Progenitor cell of endocrine pancreas (in vitro differentiated cells): ENCODE measurements around the gene MLEC. TPM values are rescaled to one million over a fixed set of nuclear protein-coding genes. Genes with fewer than 3 reads are reported as not detected.

ENCODE experiments used
- DNase-seq: peaks from one replicate; pipeline ENCODE4 v3.0.0; 2021; ENCODE audit warnings: low spot score; ENCODE audit not compliant: unreplicated experiment
- H3K27ac Mint-ChIP-seq: 2 replicates; pipeline ENCODE4 v1.8.0; 2021; ENCODE audit warnings: mild to moderate bottlenecking, moderate library complexity, mixed read lengths
- H3K27me3 Mint-ChIP-seq: 2 replicates; pipeline ENCODE4 v1.8.0; 2021; ENCODE audit warnings: mixed read lengths
- H3K36me3 Mint-ChIP-seq: 2 replicates; pipeline ENCODE4 v1.8.0; 2022; ENCODE audit warnings: mixed read lengths; ENCODE audit not compliant: insufficient read depth
- H3K4me1 Mint-ChIP-seq: 2 replicates; pipeline ENCODE4 v1.8.0; 2021; ENCODE audit warnings: low read depth, mixed read lengths
- H3K4me3 Mint-ChIP-seq: 2 replicates; pipeline ENCODE4 v1.8.0; 2021; ENCODE audit warnings: low read depth, mild to moderate bottlenecking, moderate library complexity, mixed read lengths
- H3K9me3 Mint-ChIP-seq: 2 replicates; pipeline ENCODE4 v1.8.0; 2021; ENCODE audit warnings: low read depth, mixed read lengths
- total RNA-seq: library from RNA; stranded (reverse); gene quantifications from 2 replicates; pipeline ENCODE4 v1.2.1, GENCODE V29; 2021
- TF ChIP-seq, protein P1 (sequence below): fragments of 200-600 bp; sonication (generic); IDR thresholded peaks from one replicate; pipeline ENCODE4 v1.5.0; 2021; ENCODE audit warnings: antibody characterized with exemption, mild to moderate bottlenecking; ENCODE audit not compliant: unreplicated experiment

MLEC gene
- total RNA-seq, 1 donor from 2014 or later, result 187 TPM

- Mint-ChIP-seq H3K36me3 (no peaks in the 10 kb centered on the region), H3K27me3 (peaks cover 12% of the 10 kb centered on the region), H3K4me3 (no peak overlapping the region), H3K27ac (no peak overlapping the region), H3K9me3 (no peaks in the 10 kb centered on the region), H3K4me1 (no peaks in the 10 kb centered on the region)
- TF ChIP-seq, protein P1, sequence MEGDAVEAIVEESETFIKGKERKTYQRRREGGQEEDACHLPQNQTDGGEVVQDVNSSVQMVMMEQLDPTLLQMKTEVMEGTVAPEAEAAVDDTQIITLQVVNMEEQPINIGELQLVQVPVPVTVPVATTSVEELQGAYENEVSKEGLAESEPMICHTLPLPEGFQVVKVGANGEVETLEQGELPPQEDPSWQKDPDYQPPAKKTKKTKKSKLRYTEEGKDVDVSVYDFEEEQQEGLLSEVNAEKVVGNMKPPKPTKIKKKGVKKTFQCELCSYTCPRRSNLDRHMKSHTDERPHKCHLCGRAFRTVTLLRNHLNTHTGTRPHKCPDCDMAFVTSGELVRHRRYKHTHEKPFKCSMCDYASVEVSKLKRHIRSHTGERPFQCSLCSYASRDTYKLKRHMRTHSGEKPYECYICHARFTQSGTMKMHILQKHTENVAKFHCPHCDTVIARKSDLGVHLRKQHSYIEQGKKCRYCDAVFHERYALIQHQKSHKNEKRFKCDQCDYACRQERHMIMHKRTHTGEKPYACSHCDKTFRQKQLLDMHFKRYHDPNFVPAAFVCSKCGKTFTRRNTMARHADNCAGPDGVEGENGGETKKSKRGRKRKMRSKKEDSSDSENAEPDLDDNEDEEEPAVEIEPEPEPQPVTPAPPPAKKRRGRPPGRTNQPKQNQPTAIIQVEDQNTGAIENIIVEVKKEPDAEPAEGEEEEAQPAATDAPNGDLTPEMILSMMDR, result no peak
- DNase-seq, result no peak
Observed at GRCh38 chr12:120670667-120671066, 16.3 kb upstream of the MLEC start.

GRCh38 chr12:120674097-120674636 is 12.8 kb upstream of the MLEC start:
- no peak overlapping the region for H3K27ac Mint-ChIP-seq
- no peaks in the 10 kb centered on the region for H3K27me3 Mint-ChIP-seq
- TF ChIP-seq, protein P1, result no peak
- no peak overlapping the region for H3K4me3 Mint-ChIP-seq
- H3K36me3 Mint-ChIP-seq, result no peaks in the 10 kb centered on the region
- H3K4me1 Mint-ChIP-seq, result no peaks in the 10 kb centered on the region
- no peak for DNase-seq
- H3K9me3 Mint-ChIP-seq, result no peaks in the 10 kb centered on the region

DNA sequence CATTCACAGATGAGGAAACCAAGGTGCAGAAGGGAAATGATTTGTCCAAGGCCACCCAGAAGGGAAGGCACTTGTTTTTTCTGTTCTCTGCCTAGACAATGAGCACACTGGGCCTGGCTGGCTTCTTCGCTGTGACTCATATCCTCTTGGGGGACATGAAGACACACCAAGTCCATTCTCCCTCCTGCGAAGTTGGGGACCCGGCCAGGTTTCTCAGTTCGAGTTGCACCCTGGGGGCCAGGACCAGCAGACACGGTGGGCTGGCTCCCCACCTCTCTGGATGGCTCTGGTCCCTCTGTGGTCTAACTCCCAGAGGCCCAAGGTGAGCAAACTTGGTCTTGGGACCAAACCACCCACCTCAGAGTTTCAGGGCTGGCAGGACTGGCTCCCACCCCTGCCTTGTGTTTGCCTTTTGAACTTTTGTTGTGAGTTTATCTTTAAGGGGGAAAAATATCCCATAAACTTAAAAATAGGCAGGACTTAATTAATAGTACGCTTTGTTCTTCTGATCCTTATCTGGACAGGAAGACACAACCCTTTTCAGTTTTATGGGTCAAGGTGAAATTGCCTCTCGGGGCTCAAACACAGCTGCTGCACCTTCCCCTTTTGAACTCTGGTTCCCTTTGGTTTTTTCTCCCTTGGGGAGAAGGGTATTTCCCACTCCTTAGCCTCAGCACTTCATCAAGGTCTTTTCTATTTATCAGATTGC is 9.0 kb upstream of the MLEC start:
- Mint-ChIP-seq H3K4me3 (no peak overlapping the region), H3K27ac (no peak overlapping the region), H3K27me3 (peaks cover 2% of the 10 kb centered on the region), H3K36me3 (no peaks in the 10 kb centered on the region), H3K4me1 (no peaks in the 10 kb centered on the region), H3K9me3 (no peaks in the 10 kb centered on the region)
- TF ChIP-seq, protein P1, result no peak
- DNase-seq, result no peak

GRCh38 chr12:120678572-120678971 is 8.4 kb upstream of the MLEC start:
- TF ChIP-seq, protein P1, result no peak
- H3K27ac Mint-ChIP-seq, result no peak overlapping the region
- peaks cover 2% of the 10 kb centered on the region for H3K27me3 Mint-ChIP-seq
- no peaks in the 10 kb centered on the region for H3K4me1 Mint-ChIP-seq
- no peak overlapping the region for H3K4me3 Mint-ChIP-seq
- DNase-seq, result no peak
- H3K9me3 Mint-ChIP-seq, result no peaks in the 10 kb centered on the region
- no peaks in the 10 kb centered on the region for H3K36me3 Mint-ChIP-seq

DNA sequence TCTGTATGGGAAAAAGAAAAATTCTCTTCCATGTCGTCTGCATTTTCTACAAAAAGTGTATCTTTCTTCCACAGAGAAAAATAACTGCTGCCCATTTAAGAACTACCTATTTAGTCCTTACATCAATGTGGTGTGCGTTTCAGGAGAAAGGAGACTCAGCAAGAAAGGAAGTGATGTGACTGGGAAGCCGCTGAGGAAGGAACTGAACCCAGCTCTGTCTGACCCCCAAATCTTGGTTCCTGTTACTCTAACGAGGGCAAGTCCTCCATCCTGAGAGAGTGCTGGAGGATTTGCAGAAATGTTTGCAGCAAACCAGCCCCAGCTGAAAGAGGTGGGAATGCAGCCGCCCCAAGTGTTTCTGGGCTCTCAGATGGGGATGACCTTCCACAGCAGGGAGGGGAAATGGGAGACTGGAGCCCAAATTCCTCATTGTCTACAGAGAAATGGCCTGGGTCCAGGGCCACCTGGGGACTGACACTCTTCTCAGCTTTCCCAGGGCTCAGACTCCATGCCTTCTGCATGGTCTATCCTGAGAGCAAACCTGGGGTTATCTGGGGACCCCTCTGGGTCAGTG is 6.7 kb upstream of the MLEC start:
- DNase-seq, result no peak
- Mint-ChIP-seq H3K4me3 (no peak overlapping the region), H3K27ac (no peak overlapping the region), H3K27me3 (peaks cover 2% of the 10 kb centered on the region), H3K36me3 (no peaks in the 10 kb centered on the region), H3K9me3 (no peaks in the 10 kb centered on the region), H3K4me1 (no peaks in the 10 kb centered on the region)
- TF ChIP-seq, protein P1, result no peak
